GM21381 (cell line): Measurements from ENCODE around the gene TMUB2.

ENCODE experiments used
- ATAC-seq: cut with Tn5 transposase; IDR thresholded peaks from one replicate; pipeline ENCODE4 v1.9.1; 2021; ENCODE audit warnings: mild to moderate bottlenecking, moderate library complexity; ENCODE audit not compliant: unreplicated experiment

The TMUB2 gene

GRCh38 chr17:44176671-44177501, 9.9 kb upstream of the TMUB2 start:
- no peak for ATAC-seq

GRCh38 chr17:44177640-44178039, 9.1 kb upstream of the TMUB2 start:
- ATAC-seq, result no peak

GRCh38 chr17:44178133-44178532, 8.6 kb upstream of the TMUB2 start:
- ATAC-seq, result no peak

- no peak for ATAC-seq
Observed at GRCh38 chr17:44183024-44183423, 3.7 kb upstream of the TMUB2 start.

- ATAC-seq, result no peak
Observed at GRCh38 chr17:44184212-44184810, 2.5 kb upstream of the TMUB2 start.

GRCh38 chr17:44187131-44187899, 543 bp downstream of the TMUB2 start:
- ATAC-seq, result peak; percentile 43

- no peak for ATAC-seq
Observed at GRCh38 chr17:44188576-44189403, 2.0 kb downstream of the TMUB2 start.

GRCh38 chr17:44190481-44190880, 3.7 kb downstream of the TMUB2 start:
- ATAC-seq, result no peak

- no peak for ATAC-seq
Observed at GRCh38 chr17:44191369-44191768, 4.6 kb downstream of the TMUB2 start.

- no peak for ATAC-seq
Observed at GRCh38 chr17:44191941-44192496, 5.2 kb downstream of the TMUB2 start.

GRCh38 chr17:44192750-44193149, 6.0 kb downstream of the TMUB2 start:
- no peak for ATAC-seq

GRCh38 chr17:44193326-44194084, 6.7 kb downstream of the TMUB2 start:
- no peak for ATAC-seq

GRCh38 chr17:44197107-44197506, 10.3 kb downstream of the TMUB2 start:
- no peak for ATAC-seq

GRCh38 chr17:44197980-44198720, 11.4 kb downstream of the TMUB2 start:
- ATAC-seq, result no peak

- peak; percentile 22 for ATAC-seq
Observed at GRCh38 chr17:44198721-44199552, 12.2 kb downstream of the TMUB2 start.

GRCh38 chr17:44199553-44200477, 13.0 kb downstream of the TMUB2 start, which contains the start of gene ATXN7L3:
Gene ATXN7L3, minus strand, starts transcription at chr17:44199884. Its CDS starts 1,814 bp downstream, at chr17:44198070.
- peak; percentile 68 for ATAC-seq
